GM21786 (cell line): ENCODE measurements around the gene PCSK5.

Experiments
- ATAC-seq: cut with Tn5 transposase; IDR thresholded peaks from one replicate; pipeline ENCODE4 v1.9.1; 2021; ENCODE audit not compliant: unreplicated experiment

Gene PCSK5

GRCh38 chr9:76115396-76115795 is 224.9 kb downstream of the PCSK5 start:
- no peak for ATAC-seq

- ATAC-seq, result no peak
These were observed 225.6 kb downstream of the PCSK5 start for GRCh38 chr9:76115982-76116646.

GRCh38 chr9:76116913-76117312 is 226.4 kb downstream of the PCSK5 start:
- ATAC-seq, result no peak

GRCh38 chr9:76127637-76128036 is 237.2 kb downstream of the PCSK5 start:
- no peak for ATAC-seq

GRCh38 chr9:76135902-76136301 is 245.4 kb downstream of the PCSK5 start:
- ATAC-seq, result no peak

GRCh38 chr9:76136986-76137385 is 246.5 kb downstream of the PCSK5 start:
- ATAC-seq, result no peak

- ATAC-seq, result no peak
These were observed 247.5 kb downstream of the PCSK5 start for GRCh38 chr9:76137931-76138330.

- no peak for ATAC-seq
These were observed 247.9 kb downstream of the PCSK5 start for GRCh38 chr9:76138360-76138759.

GRCh38 chr9:76143834-76144233 is 253.4 kb downstream of the PCSK5 start:
- no peak for ATAC-seq

GRCh38 chr9:76150013-76150412 is 259.5 kb downstream of the PCSK5 start:
- no peak for ATAC-seq

GRCh38 chr9:76151267-76151666 is 260.8 kb downstream of the PCSK5 start:
- ATAC-seq, result no peak

GRCh38 chr9:76153339-76153738 is 262.9 kb downstream of the PCSK5 start:
- no peak for ATAC-seq

- ATAC-seq, result no peak
These were observed 263.6 kb downstream of the PCSK5 start for GRCh38 chr9:76153902-76154629.

- ATAC-seq, result no peak
These were observed 264.9 kb downstream of the PCSK5 start for GRCh38 chr9:76155361-76155760.

- ATAC-seq, result no peak
These were observed 268.2 kb downstream of the PCSK5 start for GRCh38 chr9:76158713-76159112.

- ATAC-seq, result no peak
These were observed 268.9 kb downstream of the PCSK5 start for GRCh38 chr9:76159293-76159926.

GRCh38 chr9:76161106-76161505 is 270.6 kb downstream of the PCSK5 start:
- no peak for ATAC-seq

GRCh38 chr9:76161541-76161940 is 271.1 kb downstream of the PCSK5 start:
- ATAC-seq, result no peak

- ATAC-seq, result no peak
These were observed 271.7 kb downstream of the PCSK5 start for GRCh38 chr9:76162086-76162730.

GRCh38 chr9:76162751-76163500 is 272.5 kb downstream of the PCSK5 start:
- ATAC-seq, result no peak

- ATAC-seq, result no peak
These were observed 276.1 kb downstream of the PCSK5 start for GRCh38 chr9:76166526-76166925.
